Measurements from ENCODE around the gene HSF5.
A peak's percentile ranks its signal among the peaks of the same experiment; 100 is the strongest.
"Not testable (repeated sequence)": the region's sequence is repeated elsewhere in the genome, so short reads cannot be mapped to it uniquely, and the experiment has no call there.

The HSF5 gene

GRCh38 chr17:58516644-58517377, 28.6 kb upstream of the HSF5 start:
- DNase-seq (ENCODE audit: low spot score) = no peak

- DNase-seq (ENCODE audit: low spot score) = no peak
These were observed 27.1 kb upstream of the HSF5 start for GRCh38 chr17:58515286-58515685.

GRCh38 chr17:58514770-58515157, 26.6 kb upstream of the HSF5 start:
- DNase-seq (ENCODE audit: low spot score) = no peak

- peak; percentile 83 for DNase-seq (ENCODE audit: low spot score)
These were observed 26.0 kb upstream of the HSF5 start, which contains the start of gene MTMR4 for GRCh38 chr17:58513965-58514769. Gene MTMR4 (minus strand): TSS chr17:58514638. CDS start chr17:58514407, 231 bp downstream.

GRCh38 chr17:58513267-58513964, 25.2 kb upstream of the HSF5 start:
- DNase-seq (ENCODE audit: low spot score) = no peak

GRCh38 chr17:58510075-58510474, 21.9 kb upstream of the HSF5 start:
- no peak for DNase-seq (ENCODE audit: low spot score)

GRCh38 chr17:58508341-58509067, 20.3 kb upstream of the HSF5 start:
- no peak for DNase-seq (ENCODE audit: low spot score)

GRCh38 chr17:58507123-58507634, 19.0 kb upstream of the HSF5 start:
- no peak for DNase-seq (ENCODE audit: low spot score)

GRCh38 chr17:58506354-58507080, 18.3 kb upstream of the HSF5 start:
- DNase-seq (ENCODE audit: low spot score) = no peak

- no peak for DNase-seq (ENCODE audit: low spot score)
These were observed 16.7 kb upstream of the HSF5 start for GRCh38 chr17:58504826-58505351.

- no peak for DNase-seq (ENCODE audit: low spot score)
These were observed 15.7 kb upstream of the HSF5 start for GRCh38 chr17:58503866-58504265.

GRCh38 chr17:58503134-58503533, 14.9 kb upstream of the HSF5 start:
- not testable (repeated sequence) for DNase-seq (ENCODE audit: low spot score)

GRCh38 chr17:58501451-58501850, 13.2 kb upstream of the HSF5 start:
- no peak for DNase-seq (ENCODE audit: low spot score)

- no peak for DNase-seq (ENCODE audit: low spot score)
These were observed 10.1 kb upstream of the HSF5 start for GRCh38 chr17:58498177-58498828.

- DNase-seq (ENCODE audit: low spot score) = no peak
These were observed 5.3 kb upstream of the HSF5 start for GRCh38 chr17:58493506-58493905.

- DNase-seq (ENCODE audit: low spot score) = no peak
These were observed 4.3 kb upstream of the HSF5 start for GRCh38 chr17:58492238-58493121.

- no peak for DNase-seq (ENCODE audit: low spot score)
These were observed 3.4 kb upstream of the HSF5 start for GRCh38 chr17:58491510-58492045.

- no peak for DNase-seq (ENCODE audit: low spot score)
These were observed 251 bp upstream of the HSF5 start for GRCh38 chr17:58488428-58488890.

- no peak for DNase-seq (ENCODE audit: low spot score)
These were observed 3.6 kb downstream of the HSF5 start for GRCh38 chr17:58484600-58484999.
